Tibial nerve (tissue), 4 donors: ENCODE data around the gene CLIC5. TPM values are rescaled to one million over a fixed set of nuclear protein-coding genes. Genes with fewer than 3 reads are reported as not detected.

Source experiments
- DNase-seq, 2 donors: peaks; one replicate each; pipeline ENCODE4 v3.0.0-alpha.2; 2019; ENCODE audit warnings: low spot score in 2 of 2
- H3K27ac ChIP-seq, 4 donors: fragments of 200-600 bp; sonication (generic) in 3 of 4; one replicate each; pipeline ENCODE4 v1.5.1; 2017 to 2019; ENCODE audit warnings: mild to moderate bottlenecking in 1 of 4
- H3K27me3 ChIP-seq, 2 donors: fragments of 200-600 bp; sonication (generic) in 1 of 2; one replicate each; pipeline versions ENCODE4 v1.5.1 to v1.6.0; 2017 to 2019
- H3K36me3 ChIP-seq, 3 donors: fragments of 200-600 bp; sonication (generic); one replicate each; pipeline ENCODE4 v1.5.1; 2018 to 2019
- H3K4me1 ChIP-seq, 4 donors: fragments of 200-600 bp; sonication (generic) in 3 of 4; one replicate each; pipeline ENCODE4 v1.5.1; 2017 to 2019
- H3K4me3 ChIP-seq, 4 donors: fragments of 200-600 bp; sonication (generic) in 3 of 4; one replicate each; pipeline ENCODE4 v1.5.1; 2017 to 2019; ENCODE audit warnings: mild to moderate bottlenecking in 1 of 4, moderate library complexity in 1 of 4
- H3K9me3 ChIP-seq, 4 donors: fragments of 200-600 bp; sonication (generic) in 3 of 4; one replicate each; pipeline ENCODE4 v1.5.1; 2017 to 2019
- CTCF ChIP-seq, 5 experiments: fragments of 200-600 bp in 3 of 5; fragments of 450-650 bp in 2 of 5; sonication (generic) in 3 of 5; IDR thresholded peaks; one replicate each; pipeline ENCODE4 v1.5.1; 2016 to 2019; ENCODE audit warnings: antibody characterized with exemption in 5 of 5, mild to moderate bottlenecking in 3 of 5, moderate library complexity in 2 of 5
- EP300 ChIP-seq, 2 donors: sonication (generic); formaldehyde crosslinking; IDR thresholded peaks; one replicate each; pipeline ENCODE4 v1.6.1; 2017; ENCODE audit warnings: antibody characterized with exemption in 2 of 2, mild to moderate bottlenecking in 1 of 2
- POLR2A ChIP-seq, 2 donors: fragments of 450-650 bp; IDR thresholded peaks; one replicate each; pipeline ENCODE4 v1.6.1; 2017; ENCODE audit warnings: antibody characterized with exemption in 2 of 2, mild to moderate bottlenecking in 2 of 2, moderate library complexity in 2 of 2
- WGBS, 2 donors: methylation state at CpG; one replicate each; pipeline ENCODE4 v1.1.5; 2018; 5-methylcytosine and 5-hydroxymethylcytosine counted together
- total RNA-seq, 4 donors: library from RNA; depleted of rRNA; stranded (reverse); fragments of >200 nt; gene quantifications; one replicate each; pipeline ENCODE4 v1.1.0, GENCODE V29; 2016

The CLIC5 gene
- total RNA-seq, 4 donors from 2014 or later, result 6.6 to 47.2 (median 34.8) TPM

- Histone ChIP-seq H3K4me1 (no peaks in the 10 kb centered on the region), H3K9me3 (no peaks in the 10 kb centered on the region), H3K4me3 (no peak overlapping the region), H3K27me3 (no peaks in the 10 kb centered on the region), H3K27ac (no peak overlapping the region), H3K36me3 (no peaks in the 10 kb centered on the region)
- 83% methylated on average over 2 of the region's 2 CpGs for WGBS, 2 donors
- TF ChIP-seq EP300 (IDR thresholded peaks at IDR 0.05) (no peak), CTCF (IDR thresholded peaks at IDR 0.05) (no peak), POLR2A (IDR thresholded peaks at IDR 0.05) (no peak)
- no peak for DNase-seq
Measured at GRCh38 chr6:45998524-45998923, 17.1 kb downstream of the CLIC5 start.

- no peaks in the 10 kb centered on the region for H3K9me3 ChIP-seq
- H3K4me3 ChIP-seq, result no peak overlapping the region
- H3K27ac ChIP-seq, result no peak overlapping the region
- H3K36me3 ChIP-seq, result no peaks in the 10 kb centered on the region
- no peaks in the 10 kb centered on the region for H3K4me1 ChIP-seq
- no peaks in the 10 kb centered on the region for H3K27me3 ChIP-seq
- TF ChIP-seq CTCF (IDR thresholded peaks at IDR 0.05), result no peak
- TF ChIP-seq EP300 (IDR thresholded peaks at IDR 0.05), result no peak
- TF ChIP-seq POLR2A (IDR thresholded peaks at IDR 0.05), result no peak
- no peak for DNase-seq
- WGBS, 2 donors, result 70 to 99% methylated on average over 5 of the region's 5 CpGs
Measured at GRCh38 chr6:45997875-45998506, 17.7 kb downstream of the CLIC5 start.

- no peak for TF ChIP-seq CTCF (IDR thresholded peaks at IDR 0.05)
- TF ChIP-seq EP300 (IDR thresholded peaks at IDR 0.05), result no peak
- TF ChIP-seq POLR2A (IDR thresholded peaks at IDR 0.05), result no peak
- H3K27ac ChIP-seq, result no peak overlapping the region
- no peak overlapping the region for H3K4me3 ChIP-seq
- H3K9me3 ChIP-seq, result no peaks in the 10 kb centered on the region
- 62 to 78% methylated on average over 1 of the region's 1 CpG for WGBS, 2 donors
- no peaks in the 10 kb centered on the region for H3K27me3 ChIP-seq
- DNase-seq, result no peak
- H3K36me3 ChIP-seq, result no peaks in the 10 kb centered on the region
- H3K4me1 ChIP-seq, result peaks cover 0 to 5% (median 2%) of the 10 kb centered on the region in 4 donors
Measured at GRCh38 chr6:45991189-45991588, 24.5 kb downstream of the CLIC5 start.

- Histone ChIP-seq H3K27ac (no peak overlapping the region), H3K36me3 (no peaks in the 10 kb centered on the region), H3K9me3 (no peaks in the 10 kb centered on the region), H3K4me1 (peaks cover 0 to 5% (median 2%) of the 10 kb centered on the region in 4 donors), H3K27me3 (no peaks in the 10 kb centered on the region), H3K4me3 (no peak overlapping the region)
- DNase-seq, result no peak
- TF ChIP-seq POLR2A (IDR thresholded peaks at IDR 0.05) (no peak), CTCF (IDR thresholded peaks at IDR 0.05) (no peak)
- 53 to 68% methylated on average over 1 of the region's 1 CpG for WGBS, 2 donors
Measured at GRCh38 chr6:45990162-45990561, 25.5 kb downstream of the CLIC5 start.

GRCh38 chr6:45988635-45989034 is 27.0 kb downstream of the CLIC5 start:
- no peaks in the 10 kb centered on the region for H3K27me3 ChIP-seq
- H3K4me1 ChIP-seq, result peaks cover 0 to 5% (median 2%) of the 10 kb centered on the region in 4 donors
- H3K9me3 ChIP-seq, result no peaks in the 10 kb centered on the region
- WGBS, 2 donors, result 29 to 52% methylated on average over 2 of the region's 2 CpGs
- no peak for DNase-seq
- H3K36me3 ChIP-seq, result no peaks in the 10 kb centered on the region
- TF ChIP-seq POLR2A (IDR thresholded peaks at IDR 0.05), result no peak
- TF ChIP-seq CTCF (IDR thresholded peaks at IDR 0.05), result no peak
- no peak for TF ChIP-seq EP300 (IDR thresholded peaks at IDR 0.05)
- H3K27ac ChIP-seq, result no peak overlapping the region
- no peak overlapping the region for H3K4me3 ChIP-seq
